ENCODE measurements around the gene ACOT11. TPM values are rescaled to one million over a fixed set of nuclear protein-coding genes. Genes with fewer than 3 reads are reported as not detected.

ACOT11 gene
- total RNA-seq, 1 experiment from 2014 or later: not detected

- no peaks in the 10 kb centered on the region for H3K4me1 ChIP-seq (ENCODE audit: low read length)
- H3K9ac ChIP-seq (ENCODE audit: low read length): no peak overlapping the region
- H3K36me3 ChIP-seq (ENCODE audit: insufficient read depth, low read length): no peaks in the 10 kb centered on the region
- H3K4me2 ChIP-seq (ENCODE audit: low read depth, low read length, poor library complexity, severe bottlenecking): no peak overlapping the region
- H3K79me2 ChIP-seq (ENCODE audit: low read length): no peaks in the 10 kb centered on the region
- H3K27ac ChIP-seq (ENCODE audit: low read length): no peak overlapping the region
- H2AFZ ChIP-seq (ENCODE audit: low read length): no peak overlapping the region
- no peaks in the 10 kb centered on the region; the same call in 1 of the 2 replicates for H3K27me3 ChIP-seq (ENCODE audit: low read length)
- H3K9me2 ChIP-seq (replicated peaks; ENCODE audit: insufficient read depth, low read length): no peaks in the 10 kb centered on the region
- no peak overlapping the region for H3K4me3 ChIP-seq (ENCODE audit: low read length)
- no peaks in the 10 kb centered on the region for H3K9me3 ChIP-seq (ENCODE audit: low read length)
- no peak for DNase-seq
- H4K20me1 ChIP-seq (ENCODE audit: insufficient read depth, low read depth, low read length): no peaks in the 10 kb centered on the region
Measured at GRCh38 chr1:54609301-54609921, 61.4 kb downstream of the ACOT11 start.

DNA sequence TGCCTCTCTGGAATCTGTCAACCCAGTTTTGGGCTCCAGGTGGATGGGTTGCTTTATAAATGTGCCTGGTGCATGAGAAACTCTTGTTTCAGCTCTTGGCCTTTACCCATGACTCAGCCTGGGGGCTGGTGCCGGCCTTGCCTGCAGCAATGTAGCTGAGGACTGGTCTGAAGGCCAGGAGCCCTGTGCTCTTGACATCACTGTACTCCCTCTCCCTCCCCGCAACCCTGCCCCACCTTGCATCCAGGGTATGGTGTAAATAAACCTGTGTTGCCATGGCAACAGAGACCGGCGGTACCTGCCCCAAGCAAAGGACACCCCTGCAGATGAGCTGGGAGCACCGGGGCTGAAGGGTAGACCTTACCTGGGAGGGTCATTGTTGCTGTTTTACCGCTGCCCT, 62.0 kb downstream of the ACOT11 start:
- no peaks in the 10 kb centered on the region; the same call in 1 of the 2 replicates for H3K27me3 ChIP-seq (ENCODE audit: low read length)
- no peaks in the 10 kb centered on the region for H4K20me1 ChIP-seq (ENCODE audit: insufficient read depth, low read depth, low read length)
- no peak overlapping the region for H3K9ac ChIP-seq (ENCODE audit: low read length)
- no peaks in the 10 kb centered on the region for H3K9me2 ChIP-seq (replicated peaks; ENCODE audit: insufficient read depth, low read length)
- no peak overlapping the region for H3K4me3 ChIP-seq (ENCODE audit: low read length)
- H3K9me3 ChIP-seq (ENCODE audit: low read length): no peaks in the 10 kb centered on the region
- no peaks in the 10 kb centered on the region for H3K36me3 ChIP-seq (ENCODE audit: insufficient read depth, low read length)
- no peak for DNase-seq
- no peak overlapping the region for H2AFZ ChIP-seq (ENCODE audit: low read length)
- no peaks in the 10 kb centered on the region for H3K4me1 ChIP-seq (ENCODE audit: low read length)
- no peak overlapping the region for H3K4me2 ChIP-seq (ENCODE audit: low read depth, low read length, poor library complexity, severe bottlenecking)
- no peaks in the 10 kb centered on the region for H3K79me2 ChIP-seq (ENCODE audit: low read length)
- H3K27ac ChIP-seq (ENCODE audit: low read length): no peak overlapping the region

DNA sequence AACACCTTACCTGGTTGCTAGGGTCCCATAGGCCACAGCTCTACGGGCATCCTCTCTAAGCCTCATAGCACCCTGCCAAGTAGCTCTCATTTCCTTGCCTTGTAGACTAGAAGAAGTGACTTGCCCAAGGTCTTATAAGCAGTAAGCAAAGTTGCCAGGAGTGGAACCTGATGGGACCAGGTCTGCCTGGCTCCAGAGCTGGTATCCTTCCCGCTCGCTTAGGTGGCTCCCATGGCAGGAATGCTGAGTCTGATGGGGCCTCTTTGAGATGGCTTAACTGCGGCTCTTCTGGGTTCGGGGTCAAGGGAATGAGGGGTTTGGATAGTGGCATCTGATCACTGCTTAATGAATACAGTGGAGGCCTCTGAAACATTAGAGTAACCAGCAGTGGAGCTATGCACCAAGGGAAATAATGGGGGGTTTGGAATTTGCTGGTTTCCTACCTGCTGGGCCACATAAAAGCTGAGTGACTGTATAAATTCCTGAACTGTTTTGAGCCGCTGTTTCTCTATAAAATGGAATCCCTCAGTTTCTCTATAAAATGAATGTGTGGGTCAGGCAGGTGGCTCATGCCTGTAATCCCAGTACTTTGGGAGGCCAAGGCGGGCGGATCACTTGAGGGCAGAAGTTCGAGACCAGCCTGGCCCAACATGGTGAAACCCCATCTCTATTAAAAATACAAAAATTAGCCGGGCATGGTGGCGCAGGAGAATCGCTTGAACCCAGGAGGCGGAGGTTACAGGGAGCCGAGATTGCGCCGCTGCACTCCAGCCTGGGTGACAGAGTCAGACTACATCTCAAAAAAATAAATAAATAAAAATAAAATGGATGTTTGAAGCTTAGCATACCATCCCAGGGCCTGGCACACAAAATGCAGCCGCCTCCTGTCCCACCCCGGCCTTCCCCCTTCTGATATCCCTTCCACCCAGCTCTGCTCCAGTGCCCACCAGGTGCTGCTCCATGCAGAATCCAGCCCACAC, 62.9 kb downstream of the ACOT11 start:
- H3K36me3 ChIP-seq (ENCODE audit: insufficient read depth, low read length): no peaks in the 10 kb centered on the region
- no peaks in the 10 kb centered on the region for H3K79me2 ChIP-seq (ENCODE audit: low read length)
- H3K9me2 ChIP-seq (replicated peaks; ENCODE audit: insufficient read depth, low read length): no peaks in the 10 kb centered on the region
- H3K9ac ChIP-seq (ENCODE audit: low read length): no peak overlapping the region
- no peak for DNase-seq
- no peaks in the 10 kb centered on the region for H4K20me1 ChIP-seq (ENCODE audit: insufficient read depth, low read depth, low read length)
- H3K4me3 ChIP-seq (ENCODE audit: low read length): no peak overlapping the region
- H3K4me1 ChIP-seq (ENCODE audit: low read length): peaks cover 1% of the 10 kb centered on the region; the same call in 1 of the 2 replicates
- no peaks in the 10 kb centered on the region; the same call in 1 of the 2 replicates for H3K27me3 ChIP-seq (ENCODE audit: low read length)
- H3K27ac ChIP-seq (ENCODE audit: low read length): no peak overlapping the region
- no peaks in the 10 kb centered on the region for H3K9me3 ChIP-seq (ENCODE audit: low read length)
- H3K4me2 ChIP-seq (ENCODE audit: low read depth, low read length, poor library complexity, severe bottlenecking): no peak overlapping the region
- H2AFZ ChIP-seq (ENCODE audit: low read length): no peak overlapping the region

DNA sequence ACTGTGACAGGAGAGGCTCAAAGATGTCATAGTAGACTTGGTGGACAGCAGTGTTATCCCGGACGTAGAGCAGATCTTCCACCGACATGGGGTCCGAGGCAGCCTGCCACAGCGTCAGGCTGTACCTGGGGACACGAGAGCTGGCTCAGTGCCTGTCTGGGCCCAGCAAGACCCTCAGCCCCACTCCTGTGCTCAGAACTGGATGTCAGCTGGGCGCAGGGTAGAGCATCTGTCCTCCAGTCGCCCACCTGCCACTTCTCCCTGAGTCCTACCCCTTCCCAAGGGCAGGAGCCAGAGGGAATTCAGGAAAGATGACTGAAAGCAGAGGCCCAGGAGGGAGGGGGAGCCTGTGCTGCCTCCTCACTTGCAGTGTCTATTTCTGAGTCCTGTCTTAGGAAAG, 63.6 kb downstream of the ACOT11 start:
- Histone ChIP-seq H3K9ac (ENCODE audit: low read length) (no peak overlapping the region), H4K20me1 (ENCODE audit: insufficient read depth, low read depth, low read length) (no peaks in the 10 kb centered on the region), H3K9me3 (ENCODE audit: low read length) (no peaks in the 10 kb centered on the region), H3K9me2 (replicated peaks; ENCODE audit: insufficient read depth, low read length) (no peaks in the 10 kb centered on the region), H3K27me3 (ENCODE audit: low read length) (no peaks in the 10 kb centered on the region; the same call in 1 of the 2 replicates), H3K4me3 (ENCODE audit: low read length) (no peak overlapping the region), H3K36me3 (ENCODE audit: insufficient read depth, low read length) (no peaks in the 10 kb centered on the region), H3K79me2 (ENCODE audit: low read length) (no peaks in the 10 kb centered on the region), H2AFZ (ENCODE audit: low read length) (no peak overlapping the region), H3K4me2 (ENCODE audit: low read depth, low read length, poor library complexity, severe bottlenecking) (no peak overlapping the region), H3K27ac (ENCODE audit: low read length) (no peak overlapping the region), H3K4me1 (ENCODE audit: low read length) (peaks cover 3% of the 10 kb centered on the region; the same call in 1 of the 2 replicates)
- DNase-seq: no peak

- no peak overlapping the region for H3K4me3 ChIP-seq (ENCODE audit: low read length)
Measured at GRCh38 chr1:54614024-54614423, 66.0 kb downstream of the ACOT11 start.

DNA sequence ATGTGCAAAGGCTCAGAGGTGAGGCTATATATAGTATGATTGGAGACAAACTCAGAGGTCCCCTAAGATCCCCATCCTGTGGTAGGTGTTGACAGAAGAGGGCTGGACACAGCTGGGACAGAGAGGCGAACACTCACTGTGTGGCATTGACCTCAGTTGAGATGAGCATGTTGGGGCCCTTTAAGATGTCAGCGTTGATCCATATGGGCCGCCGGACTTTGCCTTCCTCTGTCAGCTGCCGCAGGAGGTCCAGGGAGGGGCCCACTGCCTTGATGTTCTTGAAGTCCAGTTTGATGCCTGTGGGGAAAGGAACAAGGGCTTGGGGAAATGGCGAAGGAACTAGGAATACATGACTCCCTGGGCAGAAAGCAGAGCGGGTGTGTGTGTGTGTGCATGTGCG, 66.5 kb downstream of the ACOT11 start:
- no peak for DNase-seq
- H3K4me3 ChIP-seq (ENCODE audit: low read length): no peak overlapping the region
- no peaks in the 10 kb centered on the region for H4K20me1 ChIP-seq (ENCODE audit: insufficient read depth, low read depth, low read length)
- no peaks in the 10 kb centered on the region for H3K79me2 ChIP-seq (ENCODE audit: low read length)
- no peaks in the 10 kb centered on the region for H3K9me2 ChIP-seq (replicated peaks; ENCODE audit: insufficient read depth, low read length)
- no peaks in the 10 kb centered on the region for H3K36me3 ChIP-seq (ENCODE audit: insufficient read depth, low read length)
- H2AFZ ChIP-seq (ENCODE audit: low read length): no peak overlapping the region
- H3K4me1 ChIP-seq (ENCODE audit: low read length): peaks cover 3% of the 10 kb centered on the region; the same call in 1 of the 2 replicates
- no peak overlapping the region for H3K9ac ChIP-seq (ENCODE audit: low read length)
- H3K4me2 ChIP-seq (ENCODE audit: low read depth, low read length, poor library complexity, severe bottlenecking): no peak overlapping the region
- no peaks in the 10 kb centered on the region; the same call in 1 of the 2 replicates for H3K27me3 ChIP-seq (ENCODE audit: low read length)
- H3K9me3 ChIP-seq (ENCODE audit: low read length): no peaks in the 10 kb centered on the region
- no peak overlapping the region for H3K27ac ChIP-seq (ENCODE audit: low read length)

More at GRCh38 chr1:54614024-54614423, 66.0 kb downstream of the ACOT11 start:
- no peaks in the 10 kb centered on the region for H4K20me1 ChIP-seq (ENCODE audit: insufficient read depth, low read depth, low read length)
- H3K27me3 ChIP-seq (ENCODE audit: low read length): no peaks in the 10 kb centered on the region; the same call in 1 of the 2 replicates
- no peaks in the 10 kb centered on the region for H3K36me3 ChIP-seq (ENCODE audit: insufficient read depth, low read length)
- H3K9me2 ChIP-seq (replicated peaks; ENCODE audit: insufficient read depth, low read length): no peaks in the 10 kb centered on the region
- H3K4me2 ChIP-seq (ENCODE audit: low read depth, low read length, poor library complexity, severe bottlenecking): no peak overlapping the region
- H3K9ac ChIP-seq (ENCODE audit: low read length): no peak overlapping the region
- no peaks in the 10 kb centered on the region for H3K9me3 ChIP-seq (ENCODE audit: low read length)
- no peak overlapping the region for H3K27ac ChIP-seq (ENCODE audit: low read length)
- H3K79me2 ChIP-seq (ENCODE audit: low read length): no peaks in the 10 kb centered on the region
- peaks cover 3% of the 10 kb centered on the region; the same call in 1 of the 2 replicates for H3K4me1 ChIP-seq (ENCODE audit: low read length)
- no peak overlapping the region for H2AFZ ChIP-seq (ENCODE audit: low read length)
- no peak for DNase-seq

- H3K79me2 ChIP-seq (ENCODE audit: low read length): no peaks in the 10 kb centered on the region
- H3K27ac ChIP-seq (ENCODE audit: low read length): no peak overlapping the region
- H4K20me1 ChIP-seq (ENCODE audit: insufficient read depth, low read depth, low read length): no peaks in the 10 kb centered on the region
- H3K9me3 ChIP-seq (ENCODE audit: low read length): no peaks in the 10 kb centered on the region
- no peaks in the 10 kb centered on the region for H3K36me3 ChIP-seq (ENCODE audit: insufficient read depth, low read length)
- H3K27me3 ChIP-seq (ENCODE audit: low read length): no peaks in the 10 kb centered on the region
- H3K4me3 ChIP-seq (ENCODE audit: low read length): no peak overlapping the region
- peak; percentile 47 for DNase-seq
- H3K9me2 ChIP-seq (replicated peaks; ENCODE audit: insufficient read depth, low read length): no peaks in the 10 kb centered on the region
- H2AFZ ChIP-seq (ENCODE audit: low read length): no peak overlapping the region
- no peak overlapping the region for H3K9ac ChIP-seq (ENCODE audit: low read length)
- no peak overlapping the region for H3K4me2 ChIP-seq (ENCODE audit: low read depth, low read length, poor library complexity, severe bottlenecking)
- H3K4me1 ChIP-seq (ENCODE audit: low read length): peaks cover 3% of the 10 kb centered on the region; the same call in 1 of the 2 replicates
Measured at GRCh38 chr1:54615531-54616279, 67.7 kb downstream of the ACOT11 start.

Data from Karpas-422 (cell line).